NCI-H446 (cell line): ENCODE results near the gene IL4.
"Not testable (repeated sequence)": the region's sequence is repeated elsewhere in the genome, so short reads cannot be mapped to it uniquely, and the experiment has no call there.

Experiments used
- DNase-seq, 2 experiments: peaks; one replicate each; lab custom pipeline; 2025; lab: John Stamatoyannopoulos, UW

IL4 gene

DNA sequence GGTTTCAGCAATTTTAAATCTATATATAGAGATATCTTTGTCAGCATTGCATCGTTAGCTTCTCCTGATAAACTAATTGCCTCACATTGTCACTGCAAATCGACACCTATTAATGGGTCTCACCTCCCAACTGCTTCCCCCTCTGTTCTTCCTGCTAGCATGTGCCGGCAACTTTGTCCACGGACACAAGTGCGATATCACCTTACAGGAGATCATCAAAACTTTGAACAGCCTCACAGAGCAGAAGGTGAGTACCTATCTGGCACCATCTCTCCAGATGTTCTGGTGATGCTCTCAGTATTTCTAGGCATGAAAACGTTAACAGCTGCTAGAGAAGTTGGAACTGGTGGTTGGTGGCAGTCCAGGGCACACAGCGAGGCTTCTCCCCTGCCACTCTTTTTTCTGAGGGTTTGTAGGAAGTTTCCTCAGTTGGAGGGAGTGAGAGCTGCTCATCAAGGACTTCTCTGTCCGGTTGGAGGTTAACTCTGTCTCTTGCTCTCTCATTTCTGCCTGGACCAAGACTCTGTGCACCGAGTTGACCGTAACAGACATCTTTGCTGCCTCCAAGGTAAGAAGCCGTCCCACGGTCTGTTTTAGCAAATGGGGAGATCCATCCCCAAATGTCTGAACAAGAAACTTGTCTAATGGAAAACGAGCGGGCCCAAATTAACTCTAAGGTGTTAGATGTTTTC lies at the start of gene IL4:
TSS of gene IL4 (plus strand) at position 51 of the 692 bp plus-strand sequence. CDS start at position 113, 62 bp downstream.
- DNase-seq = no peak

DNA sequence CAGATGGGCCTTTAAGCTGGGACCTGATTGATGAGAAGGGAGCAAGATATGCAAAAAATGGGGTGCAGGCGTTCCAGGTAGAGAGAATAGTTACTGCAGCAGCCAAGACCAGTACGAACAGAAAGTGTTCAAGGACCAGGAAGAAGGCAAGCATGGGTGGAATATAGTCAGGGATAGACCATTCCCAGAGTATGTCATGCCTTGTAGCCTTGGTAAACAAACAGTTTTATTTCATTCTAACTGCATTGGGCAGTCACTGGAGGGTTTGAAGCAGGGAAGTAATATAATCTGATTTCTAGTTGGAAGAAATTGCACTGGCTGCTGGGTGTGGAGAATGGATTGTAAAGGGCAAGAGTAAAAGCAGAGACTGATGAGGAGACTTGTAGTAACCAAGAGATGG lies 46.3 kb upstream of the IL4 start:
- no peak for DNase-seq

DNA sequence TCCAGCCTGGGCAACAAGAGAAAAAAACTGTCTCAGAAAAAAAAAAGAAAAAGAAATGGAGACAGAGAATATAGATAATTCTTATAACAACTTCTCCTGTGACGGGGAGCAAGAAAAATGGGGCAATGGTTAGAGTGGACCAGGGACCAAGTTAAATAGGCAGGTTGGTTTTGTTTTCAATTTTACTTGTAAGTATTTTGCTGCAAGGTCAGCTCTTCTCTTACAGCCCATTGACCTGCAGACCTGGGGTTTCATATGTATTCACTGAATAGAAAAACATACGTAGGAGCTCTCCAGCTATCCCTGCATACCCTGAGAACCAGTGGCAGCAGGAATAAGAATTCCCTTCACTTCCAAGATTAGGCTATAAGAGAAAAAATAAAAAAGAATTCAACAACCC lies 45.0 kb upstream of the IL4 start:
- DNase-seq = no peak

DNA sequence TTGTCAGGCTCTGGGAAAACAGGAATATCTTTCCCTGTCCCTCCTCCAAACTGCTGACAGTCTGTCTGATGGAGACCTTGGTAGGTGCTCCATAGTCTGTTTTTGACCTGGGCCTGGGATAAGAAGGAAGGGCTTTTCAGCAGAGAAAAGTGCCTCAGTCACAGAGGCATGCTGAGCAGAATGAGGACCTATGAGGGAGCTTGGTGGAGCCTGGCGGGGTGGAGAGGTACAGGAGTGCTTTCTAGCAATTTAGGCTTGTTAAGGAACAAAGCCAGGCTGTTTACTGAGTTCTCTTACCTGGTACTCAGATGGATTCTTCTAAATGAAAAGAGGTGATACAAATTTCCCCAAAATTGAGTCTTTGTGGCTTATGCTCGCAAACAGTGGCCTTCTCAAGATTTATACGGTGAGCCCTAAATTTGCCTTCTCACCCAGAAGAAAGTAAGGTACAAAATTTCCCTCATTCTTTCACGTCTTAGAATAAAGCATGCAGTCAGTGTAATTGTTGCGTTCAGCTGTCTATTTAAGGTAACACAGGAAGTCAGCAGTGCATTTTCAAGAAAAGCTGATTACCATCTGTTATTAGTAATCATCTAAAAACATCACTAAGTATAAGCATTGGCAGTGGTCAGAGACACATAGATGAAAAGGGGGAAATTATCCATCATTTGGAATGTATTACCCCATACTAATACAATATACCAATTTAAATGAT lies 44.4 kb upstream of the IL4 start:
- no peak for DNase-seq

DNA sequence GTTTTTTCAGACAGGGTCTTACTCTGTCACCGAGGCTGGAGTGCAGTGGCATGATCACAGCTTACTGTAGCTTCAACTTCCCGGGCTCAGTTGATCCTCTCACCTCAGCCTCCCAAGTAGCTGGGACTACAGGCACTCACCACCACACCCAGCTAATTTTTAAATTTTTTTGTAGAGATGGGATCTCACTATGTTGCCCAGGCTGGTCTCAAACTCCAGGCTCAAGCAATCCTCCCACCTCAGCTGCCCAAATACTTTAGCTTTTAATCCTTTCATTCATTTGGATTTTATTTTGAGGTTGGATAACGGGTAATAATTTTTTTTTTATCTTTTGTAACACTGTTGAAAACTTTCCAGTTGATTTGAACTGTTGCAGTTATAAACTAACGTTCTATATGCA lies 40.2 kb upstream of the IL4 start:
- DNase-seq = not testable (repeated sequence)

DNA sequence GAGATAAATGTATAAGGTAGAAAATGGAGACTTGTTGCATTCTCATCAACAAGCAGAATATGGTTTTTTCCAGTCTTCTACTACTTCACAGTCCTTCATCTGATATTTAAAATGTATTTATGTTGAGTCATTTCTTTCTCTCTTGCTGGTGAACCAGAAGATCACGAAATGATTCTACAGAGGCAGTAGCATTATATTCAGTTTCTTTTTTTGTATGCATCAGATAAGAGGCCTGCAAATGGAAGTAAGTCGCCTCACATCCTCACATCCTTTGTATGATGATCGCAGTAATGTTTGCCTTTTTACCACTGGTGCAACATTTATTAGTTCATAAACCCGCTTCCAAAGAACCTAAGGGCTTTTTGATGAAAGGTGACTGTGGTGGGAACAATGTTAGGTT lies 37.9 kb upstream of the IL4 start:
- DNase-seq = no peak

DNA sequence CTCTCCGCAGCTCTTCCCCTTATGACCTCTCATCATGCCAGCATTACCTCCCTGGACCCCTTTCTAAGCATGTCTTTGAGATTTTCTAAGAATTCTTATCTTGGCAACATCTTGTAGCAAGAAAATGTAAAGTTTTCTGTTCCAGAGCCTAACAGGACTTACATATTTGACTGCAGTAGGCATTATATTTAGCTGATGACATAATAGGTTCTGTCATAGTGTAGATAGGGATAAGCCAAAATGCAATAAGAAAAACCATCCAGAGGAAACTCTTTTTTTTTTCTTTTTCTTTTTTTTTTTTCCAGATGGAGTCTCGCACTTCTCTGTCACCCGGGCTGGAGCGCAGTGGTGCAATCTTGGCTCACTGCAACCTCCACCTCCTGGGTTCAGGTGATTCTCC lies 36.5 kb upstream of the IL4 start:
- no peak for DNase-seq

DNA sequence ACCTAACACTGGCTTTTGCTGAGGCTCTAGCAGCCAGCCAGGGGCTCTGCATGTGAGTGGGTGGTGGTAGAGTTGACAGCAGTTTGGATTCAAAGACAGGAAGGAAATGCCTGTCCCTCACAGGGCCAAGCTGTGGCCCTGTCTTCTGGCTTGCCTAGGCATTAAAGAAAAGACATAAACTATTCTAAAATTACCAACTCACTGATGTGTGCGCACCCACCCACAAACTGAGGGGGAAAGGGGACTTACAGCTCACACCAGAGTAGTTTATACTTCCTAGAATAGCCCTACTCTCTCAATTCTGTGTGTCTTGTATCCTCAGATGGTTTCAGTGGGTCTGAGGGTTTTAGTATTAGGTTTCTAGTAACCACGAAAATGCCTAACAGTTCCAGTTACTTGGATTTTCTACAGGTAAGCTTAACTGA lies 34.1 kb upstream of the IL4 start:
- no peak for DNase-seq

DNA sequence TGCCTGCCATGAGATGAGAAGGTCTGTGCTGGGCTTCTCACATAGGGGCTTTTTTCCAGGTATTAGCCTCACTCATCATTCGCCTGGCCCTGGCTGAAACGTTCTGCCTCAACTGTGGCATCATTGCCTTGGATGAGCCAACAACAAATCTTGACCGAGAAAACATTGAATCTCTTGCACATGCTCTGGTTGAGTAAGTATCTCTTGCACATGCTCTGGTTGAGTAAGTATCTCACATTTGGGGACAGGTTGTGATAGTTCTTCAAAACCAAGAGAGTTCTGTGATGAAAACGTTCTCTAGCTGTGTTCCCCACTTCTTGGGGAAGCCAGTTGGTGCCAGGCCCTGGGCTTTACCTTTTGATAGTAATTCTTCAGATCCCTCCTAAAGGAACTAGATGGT lies 33.2 kb upstream of the IL4 start:
- no peak for DNase-seq

DNA sequence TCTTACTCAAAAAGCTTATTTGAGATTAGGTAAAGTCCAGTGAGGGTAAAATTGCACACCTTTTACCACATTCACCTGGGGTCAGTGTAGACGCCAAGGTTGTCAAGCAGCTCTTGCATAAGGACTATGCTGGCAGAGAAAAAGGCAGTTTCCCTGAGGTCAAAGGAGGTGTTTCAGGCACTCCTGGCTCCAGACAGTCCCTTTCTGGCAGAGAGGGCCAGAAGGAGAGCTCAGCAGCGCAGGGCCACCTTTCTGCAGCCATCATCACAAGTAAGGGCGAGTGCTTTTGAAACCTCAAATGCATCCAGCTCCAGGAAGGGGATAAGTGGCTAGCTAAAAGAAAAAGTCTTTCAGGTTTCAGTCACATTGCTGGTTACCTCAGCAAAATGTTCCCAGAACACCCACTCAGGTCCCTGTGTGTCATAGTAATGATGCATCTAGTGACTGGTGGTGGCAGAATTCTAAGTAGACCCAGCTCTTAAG lies 32.5 kb upstream of the IL4 start:
- no peak for DNase-seq

DNA sequence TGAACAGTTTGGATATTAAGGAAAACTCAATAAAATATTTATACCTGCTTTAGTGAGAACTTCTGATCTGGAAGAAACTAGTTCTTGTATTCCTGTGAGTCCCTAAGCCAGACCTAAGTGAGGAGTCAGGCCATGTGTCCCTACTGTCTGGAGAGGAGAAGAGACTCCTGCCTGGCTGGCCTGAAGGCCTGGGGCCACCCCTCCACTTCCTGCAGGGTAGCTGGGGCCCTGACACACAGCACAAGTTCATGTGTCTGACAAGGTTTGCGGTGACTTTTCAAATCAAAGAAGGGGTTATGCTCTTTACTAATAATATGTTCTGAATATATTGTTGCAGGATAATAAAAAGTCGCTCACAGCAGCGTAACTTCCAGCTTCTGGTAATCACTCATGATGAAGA lies 31.9 kb upstream of the IL4 start:
- DNase-seq = no peak

DNA sequence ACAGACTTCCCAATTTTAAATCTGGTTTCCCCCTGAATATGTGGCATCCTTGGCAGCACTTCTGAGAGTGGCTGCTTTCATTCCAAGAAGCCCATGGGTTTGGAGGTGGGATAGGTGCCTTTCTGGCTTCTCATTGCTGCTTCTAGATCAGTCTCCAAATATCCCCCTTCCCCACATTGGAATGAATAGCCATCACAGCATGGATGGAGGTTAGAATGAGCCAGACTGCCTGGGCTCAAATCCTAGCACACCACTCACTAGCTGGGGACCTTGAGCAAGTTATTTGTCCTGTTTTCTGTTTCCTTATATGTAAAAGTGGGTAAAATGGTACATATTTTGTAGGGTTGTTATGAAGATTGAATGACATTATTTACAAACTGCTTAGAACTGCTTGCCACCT lies 29.6 kb upstream of the IL4 start:
- no peak for DNase-seq

DNA sequence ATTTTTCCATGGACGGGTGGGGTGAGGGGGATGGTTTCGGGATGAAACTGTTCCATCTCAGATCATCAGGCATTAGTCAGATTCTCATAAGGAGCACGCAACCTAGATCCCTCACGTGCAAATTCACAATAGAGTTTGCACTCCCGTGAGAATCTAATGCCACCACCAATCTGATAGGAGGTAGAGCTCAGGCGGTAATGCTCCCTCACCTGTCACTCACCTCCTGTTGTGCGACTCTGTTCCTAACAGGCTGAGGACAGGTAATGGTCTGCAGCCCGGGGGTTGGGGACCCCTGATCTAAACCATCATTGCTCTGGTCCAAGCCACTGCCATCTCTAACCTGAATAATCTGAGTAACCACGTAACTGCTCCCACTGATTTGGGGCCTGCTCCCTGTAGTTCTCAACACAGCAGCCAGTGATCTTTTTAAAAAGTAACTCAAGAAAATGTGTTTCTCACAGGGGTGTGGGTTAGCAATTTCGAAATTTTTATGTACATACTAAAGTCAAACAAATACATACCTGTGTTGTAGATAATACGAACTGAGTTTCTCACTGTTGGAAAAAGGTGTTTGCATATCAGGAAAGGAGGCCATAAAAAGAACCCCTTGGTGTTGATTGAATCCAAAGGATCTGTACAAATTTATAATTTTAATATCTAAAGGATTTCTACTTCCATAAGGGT lies 27.1 kb upstream of the IL4 start:
- no peak for DNase-seq

DNA sequence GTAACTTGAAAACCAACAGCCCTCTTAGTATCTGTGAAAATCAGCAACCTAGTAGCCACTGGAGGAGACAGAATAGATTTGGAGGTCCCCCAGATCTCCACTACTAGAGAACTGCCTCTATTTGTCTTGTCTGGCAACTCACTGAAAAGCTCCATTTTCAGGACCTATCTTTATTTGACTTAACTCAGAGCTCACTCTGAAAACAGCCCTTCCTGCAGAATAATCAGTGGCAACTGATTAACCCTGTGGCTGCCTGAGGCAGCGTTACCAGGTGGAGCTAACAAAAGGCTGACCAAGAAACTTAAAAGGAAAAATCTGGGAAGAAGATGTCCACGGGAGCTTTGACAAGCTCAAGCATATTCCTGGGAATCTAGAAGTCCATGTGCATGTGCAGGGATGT lies 26.3 kb upstream of the IL4 start:
- DNase-seq = no peak

DNA sequence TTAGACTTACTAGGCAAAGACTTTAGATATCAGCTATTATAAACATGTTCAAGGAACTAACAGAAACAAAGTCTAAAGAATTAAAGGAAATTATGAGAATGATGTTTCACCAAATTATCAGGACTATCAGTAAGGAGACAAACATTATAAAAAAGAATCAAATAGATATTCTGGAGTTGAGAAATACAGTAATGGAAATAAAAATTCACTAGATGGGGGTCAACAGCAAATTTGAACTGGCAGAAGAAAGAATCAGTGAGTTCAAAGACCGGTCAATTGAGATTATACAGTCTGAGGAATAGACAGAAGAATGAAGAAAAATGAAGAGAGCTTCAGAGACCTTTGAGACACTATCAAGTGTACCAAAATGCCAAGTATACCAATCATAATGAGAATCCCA lies 25.4 kb upstream of the IL4 start:
- DNase-seq = no peak

DNA sequence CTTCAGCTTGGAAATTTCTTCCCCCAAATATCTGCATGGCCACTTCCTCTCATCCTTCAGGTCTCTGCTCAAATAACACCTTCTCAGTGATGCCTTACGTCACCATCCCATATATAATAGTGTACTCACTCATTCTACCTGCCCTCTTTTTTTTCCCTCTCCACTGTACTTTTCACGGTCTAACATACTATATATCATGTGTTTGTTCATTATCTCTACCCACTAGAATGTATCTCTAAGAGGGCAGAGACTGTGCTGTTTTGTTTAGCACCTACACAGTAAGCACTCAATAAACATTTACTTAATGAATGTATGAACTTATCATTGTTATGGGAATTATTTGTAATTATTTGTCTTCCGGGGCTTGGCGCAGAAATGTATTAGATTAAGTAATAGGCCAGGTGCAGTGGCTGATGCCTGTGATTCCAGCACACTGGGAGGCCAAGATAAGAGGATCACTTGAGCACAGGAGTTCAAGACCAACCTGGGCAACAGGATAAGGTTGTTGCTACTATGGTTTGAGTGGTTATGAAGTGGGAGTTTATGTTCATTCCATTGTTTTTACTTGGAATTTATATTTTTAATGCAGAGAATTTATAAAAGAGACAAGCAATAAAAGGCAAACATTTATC lies 21.8 kb upstream of the IL4 start:
- DNase-seq = no peak

DNA sequence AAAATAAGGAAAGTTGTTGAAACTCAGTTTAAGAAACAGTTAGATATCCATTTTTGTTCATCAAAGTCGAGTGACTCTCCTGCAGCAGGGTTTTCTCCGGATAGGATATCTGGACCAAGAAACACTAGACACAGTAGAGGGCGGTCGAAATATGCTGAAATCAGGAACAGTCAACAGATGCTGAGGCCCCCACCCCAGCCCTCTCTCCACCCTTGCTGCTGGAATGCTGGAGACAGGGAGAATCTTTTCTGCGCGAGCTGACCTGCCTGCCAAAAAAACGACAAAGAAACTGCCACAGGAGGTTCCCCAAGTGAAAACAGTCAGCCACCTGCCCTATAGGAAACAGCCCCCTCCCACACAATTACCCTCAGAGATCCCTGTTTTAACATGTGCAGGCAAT lies 20.1 kb upstream of the IL4 start:
- DNase-seq = no peak

DNA sequence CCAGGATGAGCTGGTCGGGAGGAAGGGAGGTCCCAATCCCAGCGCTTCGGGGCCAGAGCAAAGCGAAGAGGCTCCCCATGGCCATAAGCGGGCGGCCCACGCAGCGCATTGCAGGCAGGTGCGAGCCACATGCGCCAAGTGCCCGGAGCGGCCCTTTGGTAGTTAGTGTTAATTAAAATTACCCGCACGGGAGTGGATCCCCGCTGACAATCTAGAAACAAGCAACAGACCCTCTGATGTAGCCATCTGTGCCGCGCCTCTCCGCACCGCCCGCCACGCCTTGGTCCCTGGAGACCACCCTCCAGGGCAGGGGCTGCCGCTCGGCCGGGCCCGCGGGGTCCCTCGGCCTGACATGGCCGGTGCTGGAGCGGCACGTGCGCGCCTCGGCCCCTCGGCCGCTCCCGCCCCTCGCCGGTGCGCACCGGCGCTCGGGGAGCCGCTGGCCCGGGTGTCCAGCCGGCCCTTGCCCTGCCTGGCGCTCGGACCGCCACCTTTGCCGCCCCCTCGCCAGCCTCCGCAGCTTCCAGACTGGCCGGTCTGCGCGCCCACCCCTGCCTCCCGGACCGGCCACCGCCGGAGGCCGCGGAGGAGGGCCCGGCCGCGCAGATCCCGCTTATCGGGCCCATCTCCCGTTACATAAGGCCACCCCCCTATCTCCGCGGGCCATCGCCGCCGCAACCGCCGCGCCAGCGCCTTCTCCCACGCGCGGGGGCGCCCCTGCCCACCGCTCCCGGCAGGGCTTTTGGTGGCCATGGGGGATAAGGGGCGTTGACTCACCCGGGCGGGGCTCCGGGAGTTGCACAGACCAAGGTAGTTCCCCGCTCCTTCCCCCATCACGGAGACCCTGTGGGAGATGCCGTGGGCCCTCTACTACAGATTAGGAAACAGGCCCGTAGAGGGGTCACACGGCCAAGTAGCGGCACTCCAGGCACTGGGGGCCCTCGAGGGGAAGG lies 17.7 kb upstream of the IL4 start:
- DNase-seq = no peak

DNA sequence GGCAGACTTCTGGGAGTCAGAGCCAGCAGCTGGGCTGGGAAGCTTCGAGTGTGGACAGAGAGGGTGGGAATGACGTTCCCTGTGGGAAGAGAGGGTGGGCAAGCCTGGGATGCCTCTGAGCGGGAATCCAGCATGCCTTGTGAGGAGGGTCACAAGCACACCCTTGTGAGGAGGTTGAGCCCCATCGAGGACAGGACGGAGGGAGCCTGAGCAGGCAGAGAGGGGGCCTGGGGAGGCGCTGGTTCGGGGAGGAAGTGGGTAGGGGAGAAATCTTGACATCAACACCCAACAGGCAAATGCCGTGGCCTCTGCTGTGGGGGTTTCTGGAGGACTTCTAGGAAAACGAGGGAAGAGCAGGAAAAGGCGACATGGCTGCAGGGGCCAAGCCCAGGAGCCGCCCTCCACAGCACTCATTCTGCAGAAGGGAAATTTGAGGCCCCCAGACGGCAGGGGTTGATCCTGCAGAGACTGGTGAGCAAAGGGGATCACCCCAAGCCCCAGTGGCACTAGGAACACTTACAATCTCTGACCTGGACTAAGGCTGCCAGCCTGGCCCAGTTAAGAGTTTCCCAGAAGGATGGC lies 16.9 kb upstream of the IL4 start:
- no peak for DNase-seq

DNA sequence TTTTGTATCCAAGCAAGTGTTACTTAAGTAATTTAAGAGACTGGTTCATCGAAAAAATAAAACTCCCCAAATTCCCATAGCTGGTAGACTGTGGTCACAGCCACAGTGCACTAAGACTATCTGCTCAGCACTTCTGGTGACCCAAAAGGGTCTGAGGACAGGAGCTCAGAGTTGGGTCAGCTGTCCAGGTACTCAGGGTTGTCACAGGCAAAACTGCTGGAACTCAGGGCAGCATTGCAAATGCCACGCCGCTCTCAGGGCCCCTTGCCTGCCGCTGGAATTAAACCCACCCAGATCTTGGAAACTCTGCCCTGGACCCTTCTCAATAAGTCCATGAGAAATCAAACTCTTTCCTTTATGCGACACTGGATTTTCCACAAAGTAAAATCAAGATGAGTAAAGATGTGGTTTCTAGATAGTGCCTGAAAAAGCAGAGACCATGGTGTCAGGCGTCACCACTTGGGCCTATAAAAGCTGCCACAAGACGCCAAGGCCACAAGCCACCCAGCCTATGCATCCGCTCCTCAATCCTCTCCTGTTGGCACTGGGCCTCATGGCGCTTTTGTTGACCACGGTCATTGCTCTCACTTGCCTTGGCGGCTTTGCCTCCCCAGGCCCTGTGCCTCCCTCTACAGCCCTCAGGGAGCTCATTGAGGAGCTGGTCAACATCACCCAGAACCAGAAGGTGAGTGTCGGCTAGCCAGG lies 16.0 kb upstream of the IL4 start, which contains the start of gene IL13:
TSS of gene IL13 (plus strand) at position 498 of the 705 bp plus-strand sequence. CDS start at position 512, 14 bp downstream.
- no peak for DNase-seq
